ENCODE results near the gene SMIM17. TPM values are rescaled to one million over a fixed set of nuclear protein-coding genes. Genes with fewer than 3 reads are reported as not detected.

Gene SMIM17
- total and polyA plus RNA-seq, 2 of the 4 experiments (the other 2 are of a cell fraction), result not detected

- Histone ChIP-seq H3K4ac (ENCODE audit: low read depth, low read length) (no peak overlapping the region), H3K4me3 (ENCODE audit: insufficient read depth, low read depth, low read length) (no peak overlapping the region), H2BK20ac (ENCODE audit: low read depth, low read length) (no peak overlapping the region), H2AFZ (replicated peaks; ENCODE audit: low read length, poor library complexity) (no peak overlapping the region), H3K79me1 (ENCODE audit: low read depth in 1 of 2, low read length in 2 of 2) (no peaks in the 10 kb centered on the region), H3K18ac (ENCODE audit: low read depth, low read length) (no peak overlapping the region), H3K14ac (replicated peaks; ENCODE audit: low read depth, low read length) (no peak overlapping the region), H3K9ac (ENCODE audit: low read depth, low read length) (no peak overlapping the region), H4K20me1 (ENCODE audit: insufficient read depth, low read length) (no peaks in the 10 kb centered on the region), H4K91ac (ENCODE audit: insufficient read depth, low read depth, low read length) (no peak overlapping the region), H3K27me3 (ENCODE audit: control insufficient read depth, insufficient read depth, low read length) (no peaks in the 10 kb centered on the region), H2AK9ac (replicated peaks; ENCODE audit: low read depth, low read length, poor library complexity) (no peak overlapping the region), H4K8ac (ENCODE audit: low read depth in 2 of 2, low read length in 2 of 2) (no peak overlapping the region), H3K56ac (ENCODE audit: extremely low read depth, insufficient read depth, low read length) (no peak overlapping the region), H3K9me3 (ENCODE audit: control insufficient read depth, insufficient read depth, low read length) (peaks cover 36% of the 10 kb centered on the region), H2AK5ac (ENCODE audit: low read depth, low read length) (no peak overlapping the region), H3K4me2 (ENCODE audit: low read depth, low read length) (no peak overlapping the region), H3K23ac (ENCODE audit: low read depth, low read length) (no peak overlapping the region), H2BK5ac (ENCODE audit: low read depth, low read length, poor library complexity, severe bottlenecking) (no peak overlapping the region), H3K9me1 (ENCODE audit: insufficient read depth, low read length) (no peaks in the 10 kb centered on the region), H2BK15ac (ENCODE audit: low read depth, low read length) (no peak overlapping the region), H2BK120ac (ENCODE audit: low read depth, low read length) (no peak overlapping the region), H3K4me1 (ENCODE audit: control insufficient read depth, insufficient read depth, low read length) (no peaks in the 10 kb centered on the region), H3K27ac (ENCODE audit: insufficient read depth, low read length) (no peak overlapping the region), H4K5ac (ENCODE audit: low read depth, low read length) (no peak overlapping the region), H3K36me3 (ENCODE audit: control insufficient read depth, insufficient read depth, low read length) (no peaks in the 10 kb centered on the region)
- ATAC-seq (ENCODE audit: low read depth) (no peak), DNase-seq (no peak)
- ChIA-PET POLR2A (ENCODE audit: unreplicated experiment) (no interaction called here), CTCF (no interaction called here)
- no TSS peak for BruUV-seq (replicated peaks)
- dilution Hi-C loops (cut with HindIII; ENCODE audit: low sequenced_read_pairs, unreplicated experiment), result no loop called here
- in situ Hi-C loops (cut with MboI; ENCODE audit: low sequenced_read_pairs), result no loop called here
- intact Hi-C loops (cut with micrococcal nuclease), result no loop called here
- TF ChIP-seq MAFK (IDR thresholded peaks at IDR 0.05; ENCODE audit: low read depth, low read length), result no peak
- no CpG with 5 or more reads among the region's 7 CpGs for WGBS, 2 experiments (ENCODE audit: extremely low coverage in 2 of 2, insufficient read length in 1 of 2)
Observed at GRCh38 chr19:56683116-56683515, 40.2 kb downstream of the SMIM17 start.

All from IMR-90 (cell line).